Smooth muscle cell (in vitro differentiated cells): ENCODE data around the gene VWA8. TPM values are rescaled to one million over a fixed set of nuclear protein-coding genes. Genes with fewer than 3 reads are reported as not detected.

Experiments used
- DNase-seq: peaks from one replicate; lab custom pipeline; 2025; ENCODE audit not compliant: unreplicated experiment; lab: John Stamatoyannopoulos, UW
- H2AFZ ChIP-seq: fragments of 200-600 bp; sonication (generic); 2 replicates; pipeline ENCODE4 v1.6.0; 2016; ENCODE audit warnings: antibody characterized with exemption, low read depth, mild to moderate bottlenecking
- H3F3A ChIP-seq: fragments of 200-600 bp; sonication (generic); 2 replicates; pipeline ENCODE4 v1.6.0; 2017; ENCODE audit warnings: antibody characterized with exemption, low read depth
- H3K27ac ChIP-seq: fragments of 200-600 bp; sonication (generic); 2 replicates; pipeline ENCODE4 v1.5.1; 2016; ENCODE audit warnings: low read depth, mild to moderate bottlenecking
- H3K27me3 ChIP-seq: fragments of 200-600 bp; sonication (generic); 2 replicates; pipeline ENCODE4 v1.6.1; 2016; ENCODE audit warnings: low read depth, mild to moderate bottlenecking
- H3K36me3 ChIP-seq: fragments of 200-600 bp; sonication (generic); 2 replicates; pipeline ENCODE4 v1.5.1; 2016; ENCODE audit warnings: low read depth
- H3K4me1 ChIP-seq: fragments of 200-600 bp; sonication (generic); 2 replicates; pipeline ENCODE4 v1.5.1; 2016; ENCODE audit warnings: low read depth
- H3K4me2 ChIP-seq: fragments of 200-600 bp; sonication (generic); 2 replicates; pipeline ENCODE4 v1.6.0; 2016; ENCODE audit warnings: mild to moderate bottlenecking
- H3K4me3 ChIP-seq: fragments of 200-600 bp; sonication (generic); 2 replicates; pipeline ENCODE4 v1.5.1; 2016; ENCODE audit warnings: mild to moderate bottlenecking
- H3K79me2 ChIP-seq: fragments of 200-600 bp; sonication (generic); 2 replicates; pipeline ENCODE4 v1.6.0; 2016; ENCODE audit warnings: low read depth, mild to moderate bottlenecking
- H3K9ac ChIP-seq: fragments of 200-600 bp; sonication (generic); 2 replicates; pipeline ENCODE4 v1.6.0; 2016; ENCODE audit warnings: low read depth
- H3K9me3 ChIP-seq: fragments of 200-600 bp; sonication (generic); replicated peaks from 2 replicates; pipeline ENCODE4 v1.5.1; 2016; ENCODE audit warnings: low read depth
- H4K20me1 ChIP-seq: fragments of 200-600 bp; sonication (generic); 2 replicates; pipeline ENCODE4 v1.6.0; 2016; ENCODE audit warnings: low read depth
- CTCF ChIP-seq: fragments of 200-600 bp; sonication (generic); IDR thresholded peaks from 2 replicates; pipeline ENCODE4 v1.5.1; 2017; ENCODE audit warnings: borderline replicate concordance, mild to moderate bottlenecking, antibody characterized with exemption; ENCODE audit not compliant: insufficient read depth, poor library complexity, severe bottlenecking
- WGBS: methylation state at CpG from one replicate; pipeline ENCODE4 v1.1.7; 2016; ENCODE audit warnings: low lambda C conversion rate; 5-methylcytosine and 5-hydroxymethylcytosine counted together
- polyA plus RNA-seq: library from polyadenylated mRNA; unstranded; fragments of >200 nt; fragmentation: Nextera tagmentation; extraction: Ambion mirVana; gene quantifications from 2 replicates; pipeline ENCODE4 v1.2.1, GENCODE V29; 2016
- total RNA-seq: library from RNA; depleted of rRNA; stranded (reverse); fragments of >200 nt; gene quantifications from 2 replicates; pipeline ENCODE4 v1.2.3, GENCODE V29; 2014

VWA8 gene
- total and polyA plus RNA-seq, 2 experiments from 2014 or later = 2.6 to 14.4 TPM

DNA sequence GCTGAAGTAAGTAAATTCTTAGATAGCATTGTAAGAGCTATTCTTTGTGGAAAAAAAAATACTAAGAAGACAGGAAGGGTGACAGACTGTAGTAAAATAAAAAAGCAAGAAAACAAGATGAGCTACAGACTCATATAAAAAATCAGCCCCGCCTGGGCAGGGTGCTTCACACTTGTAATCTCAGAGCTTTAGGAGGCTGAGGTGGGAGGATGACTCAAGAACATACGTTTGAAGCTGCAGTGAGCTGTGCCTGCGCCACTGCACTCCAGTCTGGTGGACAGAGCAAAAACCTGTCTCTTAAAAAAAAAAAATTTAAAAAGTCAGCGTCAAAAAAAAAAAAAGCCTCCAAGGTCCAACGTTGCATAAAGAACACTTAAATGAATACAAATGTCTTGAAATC, 102.1 kb downstream of the VWA8 start:
- Histone ChIP-seq H3K79me2 (no peaks in the 10 kb centered on the region), H3K27me3 (no peaks in the 10 kb centered on the region), H3F3A (peaks cover 6% of the 10 kb centered on the region), H3K9ac (no peak overlapping the region), H2AFZ (no peak overlapping the region), H3K36me3 (peaks cover 3% of the 10 kb centered on the region), H4K20me1 (no peaks in the 10 kb centered on the region), H3K4me2 (peak overlapping the region; percentile 37), H3K4me1 (no peaks in the 10 kb centered on the region), H3K4me3 (no peak overlapping the region), H3K9me3 (no peaks in the 10 kb centered on the region), H3K27ac (peak overlapping the region; percentile 72)
- no peak for DNase-seq
- WGBS = 45% methylated on average over 5 of the region's 5 CpGs
- TF ChIP-seq CTCF = no peak

DNA sequence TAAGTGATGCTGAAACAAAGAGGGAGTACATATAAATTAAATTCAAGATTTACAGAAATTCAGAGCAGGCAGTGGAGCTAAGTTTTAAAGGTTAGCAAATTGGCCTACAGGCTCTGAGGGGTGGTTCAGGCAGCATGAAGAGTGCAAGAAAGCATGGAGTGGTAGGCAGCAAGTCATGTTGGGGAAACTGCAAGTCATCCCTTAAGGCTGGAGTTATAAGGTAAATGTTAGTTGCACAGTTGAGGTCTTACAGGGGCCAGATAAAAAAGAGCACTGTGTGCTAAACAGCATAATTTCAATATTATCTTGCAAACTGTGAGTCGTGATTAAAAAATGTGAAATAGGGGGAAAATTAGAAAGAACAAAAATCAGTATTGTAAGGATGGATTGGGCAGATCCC, 106.2 kb downstream of the VWA8 start:
- no peak overlapping the region for H2AFZ ChIP-seq
- H3K9ac ChIP-seq = no peak overlapping the region
- no peak for DNase-seq
- no peaks in the 10 kb centered on the region for H3K4me1 ChIP-seq
- no peak overlapping the region for H3K4me2 ChIP-seq
- peaks cover 6% of the 10 kb centered on the region for H3F3A ChIP-seq
- no peaks in the 10 kb centered on the region for H3K79me2 ChIP-seq
- H3K4me3 ChIP-seq = no peak overlapping the region
- no peak overlapping the region for H3K27ac ChIP-seq
- H3K27me3 ChIP-seq = no peaks in the 10 kb centered on the region
- no peaks in the 10 kb centered on the region for H4K20me1 ChIP-seq
- 94% methylated on average over 1 of the region's 1 CpG for WGBS
- peaks cover 4% of the 10 kb centered on the region for H3K9me3 ChIP-seq
- peaks cover 3% of the 10 kb centered on the region for H3K36me3 ChIP-seq
- TF ChIP-seq CTCF = no peak

GRCh38 chr13:41851351-41851750, 109.6 kb downstream of the VWA8 start:
- H3K4me3 ChIP-seq = no peak overlapping the region
- peaks cover 6% of the 10 kb centered on the region for H3F3A ChIP-seq
- H3K79me2 ChIP-seq = no peaks in the 10 kb centered on the region
- no peaks in the 10 kb centered on the region for H4K20me1 ChIP-seq
- DNase-seq = no peak
- 92% methylated on average over 3 of the region's 3 CpGs for WGBS
- no peak overlapping the region for H3K9ac ChIP-seq
- no peaks in the 10 kb centered on the region for H3K27me3 ChIP-seq
- H2AFZ ChIP-seq = no peak overlapping the region
- H3K4me1 ChIP-seq = no peaks in the 10 kb centered on the region
- no peak overlapping the region for H3K27ac ChIP-seq
- H3K36me3 ChIP-seq = peaks cover 3% of the 10 kb centered on the region
- H3K9me3 ChIP-seq = peaks cover 4% of the 10 kb centered on the region
- no peak overlapping the region for H3K4me2 ChIP-seq
- no peak for TF ChIP-seq CTCF

- Histone ChIP-seq H3K4me3 (no peak overlapping the region), H3F3A (peaks cover 6% of the 10 kb centered on the region), H3K4me2 (no peak overlapping the region), H3K27ac (peak overlapping the region; percentile 34), H3K79me2 (no peaks in the 10 kb centered on the region), H3K4me1 (no peaks in the 10 kb centered on the region), H3K9ac (no peak overlapping the region), H3K36me3 (no peaks in the 10 kb centered on the region), H3K9me3 (peaks cover 4% of the 10 kb centered on the region), H2AFZ (no peak overlapping the region), H4K20me1 (no peaks in the 10 kb centered on the region), H3K27me3 (no peaks in the 10 kb centered on the region)
- DNase-seq = no peak
- 80% methylated on average over 2 of the region's 2 CpGs for WGBS
- no peak for TF ChIP-seq CTCF
These were observed 112.3 kb downstream of the VWA8 start for GRCh38 chr13:41848435-41849255.
